HUDEP-2 (cell line): ENCODE measurements around the gene SOHLH2.
A peak's percentile ranks its signal among the peaks of the same experiment; 100 is the strongest.

Source experiments
- DNase-seq, 76 experiments: peaks; one replicate each; lab custom pipeline; 2025; ENCODE audit not compliant: unreplicated experiment in 76 of 76; lab: John Stamatoyannopoulos, UW

The SOHLH2 gene

GRCh38 chr13:36133950-36134626 lies 80.3 kb downstream of the SOHLH2 start:
- DNase-seq: no peak

- no peak for DNase-seq
Observed at GRCh38 chr13:36132376-36132775, 82.0 kb downstream of the SOHLH2 start.

- DNase-seq: no peak
Observed at GRCh38 chr13:36131931-36132297, 82.4 kb downstream of the SOHLH2 start.

- peak in 38 of 76 experiments; percentile 0 to 52 (median 16) for DNase-seq
Observed at GRCh38 chr13:36131222-36131930, 83.0 kb downstream of the SOHLH2 start, which contains the start of gene DCLK1. TSS of gene DCLK1 (minus strand) at chr13:36131382.

DNA sequence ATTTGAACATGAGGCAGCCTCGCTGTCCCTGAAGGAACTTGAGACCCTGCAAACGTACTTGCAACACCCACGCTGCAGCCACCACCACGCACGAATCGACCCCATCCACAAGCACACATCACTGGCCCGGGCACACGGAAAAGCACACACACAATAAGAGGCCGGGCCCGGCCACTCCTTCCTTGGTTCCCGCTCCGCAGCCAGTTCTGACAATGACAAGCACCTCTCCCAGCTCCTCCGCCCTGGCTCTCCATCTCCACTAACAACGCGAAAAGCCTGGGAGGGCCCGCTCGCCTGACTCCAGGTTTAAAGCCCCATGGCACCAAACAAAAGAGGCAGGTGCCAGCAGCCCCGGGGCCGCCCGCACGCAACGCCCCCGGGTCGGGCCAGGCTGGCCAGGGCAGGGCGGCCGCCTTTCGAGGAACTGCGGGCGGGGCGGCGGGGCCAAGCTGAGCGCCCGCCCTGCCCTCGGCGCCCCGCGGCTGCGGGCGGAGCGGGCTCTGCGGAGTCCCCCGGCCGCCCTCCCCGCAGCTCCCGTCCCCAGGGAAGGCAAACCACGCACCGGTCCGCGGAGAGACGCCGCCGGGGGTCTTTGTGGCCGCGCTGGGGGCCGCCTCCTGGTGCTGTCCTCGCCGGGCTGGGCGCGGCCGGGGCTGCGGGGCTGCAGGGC lies 83.7 kb downstream of the SOHLH2 start:
- DNase-seq: peak in 2 of 76 experiments; percentile 3 to 8

DNA sequence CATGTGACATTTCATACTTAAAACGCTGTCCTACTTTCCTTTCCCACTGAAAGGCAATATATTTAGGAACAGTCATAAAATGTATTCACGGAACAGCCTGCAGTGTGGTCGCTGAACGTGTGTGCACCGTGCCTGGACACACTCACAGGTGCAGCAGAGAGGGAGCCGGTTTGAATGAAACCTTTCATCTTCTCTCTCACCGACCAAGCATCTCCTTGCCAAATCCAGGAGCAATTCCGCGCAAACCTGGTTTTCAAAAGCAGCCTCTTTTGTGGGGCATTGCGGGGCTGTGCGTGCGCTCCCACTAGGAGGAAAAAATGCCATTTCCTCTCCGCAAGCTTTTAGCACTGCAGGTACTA lies 84.2 kb downstream of the SOHLH2 start:
- no peak for DNase-seq

DNA sequence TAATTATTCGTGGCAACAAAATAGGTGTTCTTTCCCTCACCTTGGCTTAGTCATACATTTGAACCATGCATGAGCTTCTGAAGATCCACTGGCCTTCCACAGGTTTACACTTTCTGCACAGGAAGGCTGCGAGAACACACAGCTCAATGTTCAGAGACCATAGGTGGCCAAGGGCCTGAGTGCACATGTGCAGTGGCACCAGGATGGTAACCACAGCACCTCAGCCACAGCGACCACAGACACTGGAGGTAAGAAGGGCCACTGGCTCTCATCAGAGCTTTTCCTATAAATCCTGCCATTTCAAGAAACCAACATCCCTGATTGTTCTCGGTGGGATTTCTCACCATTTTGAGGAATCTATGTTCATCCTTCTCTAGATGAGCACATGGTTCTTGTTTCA lies 84.8 kb downstream of the SOHLH2 start:
- no peak for DNase-seq

- DNase-seq: no peak
Observed at GRCh38 chr13:36126491-36126890, 87.9 kb downstream of the SOHLH2 start.

DNA sequence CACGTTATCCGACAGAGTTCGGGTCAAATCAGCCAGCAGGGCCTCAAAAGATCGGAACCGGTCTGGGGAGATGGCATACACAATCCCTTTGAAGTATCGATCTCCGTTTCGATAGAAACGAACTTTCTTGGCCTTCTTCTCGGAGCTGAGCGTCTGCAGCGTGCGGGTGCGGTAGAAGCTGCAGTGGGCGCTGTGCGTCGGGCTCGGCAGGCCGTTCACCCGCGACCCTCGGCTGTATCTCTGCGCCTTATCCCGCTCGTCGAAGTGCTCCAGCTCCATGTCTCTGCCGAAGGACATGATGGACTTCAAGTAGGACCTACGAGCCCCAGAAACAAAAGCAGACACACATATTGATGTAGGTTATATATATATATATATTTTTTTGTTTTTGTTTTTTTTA lies 88.5 kb downstream of the SOHLH2 start:
- DNase-seq: no peak

- DNase-seq: no peak
Observed at GRCh38 chr13:36124236-36124822, 90.0 kb downstream of the SOHLH2 start.
